BE2C (cell line): Measurements from ENCODE around the gene NFS1.

Experiments used
- DNase-seq: peaks from one replicate; pipeline ENCODE4 v3.0.0-alpha.2; 2020
- H3K27me3 ChIP-seq: fragments of 250-450 bp; sonication (Bioruptor Pico); 2 replicates; pipeline ENCODE4 v1.5.1; 2020; ENCODE audit warnings: mild to moderate bottlenecking
- H3K36me3 ChIP-seq: fragments of 250-450 bp; sonication (Bioruptor Pico); 2 replicates; pipeline ENCODE4 v1.5.1; 2020; ENCODE audit warnings: mild to moderate bottlenecking
- H3K4me1 ChIP-seq: fragments of 250-450 bp; sonication (Bioruptor Pico); 2 replicates; pipeline ENCODE4 v1.5.1; 2020
- H3K4me3 ChIP-seq: 2 replicates; pipeline ENCODE4 v1.5.1; 2011; ENCODE audit warnings: low read depth, low read length
- H3K9me3 ChIP-seq: fragments of 250-450 bp; sonication (Bioruptor Pico); 2 replicates; pipeline ENCODE4 v1.5.1; 2020
- CTCF ChIP-seq: IDR thresholded peaks from 2 replicates; pipeline ENCODE4 v1.5.1; 2012; ENCODE audit warnings: mild to moderate bottlenecking, low read depth, low read length

The NFS1 gene

GRCh38 chr20:35632539-35633115 lies 66.5 kb downstream of the NFS1 start:
- Histone ChIP-seq H3K9me3 (no peaks in the 10 kb centered on the region), H3K4me3 (no peak overlapping the region), H3K4me1 (no peaks in the 10 kb centered on the region), H3K36me3 (peaks cover 43% of the 10 kb centered on the region), H3K27me3 (no peaks in the 10 kb centered on the region)
- DNase-seq: no peak
- no peak for TF ChIP-seq CTCF

- no peaks in the 10 kb centered on the region for H3K4me1 ChIP-seq
- H3K27me3 ChIP-seq: no peaks in the 10 kb centered on the region
- DNase-seq: no peak
- no peak overlapping the region for H3K4me3 ChIP-seq
- no peaks in the 10 kb centered on the region for H3K9me3 ChIP-seq
- H3K36me3 ChIP-seq: peaks cover 59% of the 10 kb centered on the region
- TF ChIP-seq CTCF: no peak
Observed at GRCh38 chr20:35630636-35631035, 68.5 kb downstream of the NFS1 start.

GRCh38 chr20:35629427-35630145 lies 69.6 kb downstream of the NFS1 start:
- no peaks in the 10 kb centered on the region for H3K4me1 ChIP-seq
- no peaks in the 10 kb centered on the region for H3K9me3 ChIP-seq
- peaks cover 69% of the 10 kb centered on the region for H3K36me3 ChIP-seq
- H3K27me3 ChIP-seq: no peaks in the 10 kb centered on the region
- H3K4me3 ChIP-seq: no peak overlapping the region
- no peak for DNase-seq
- TF ChIP-seq CTCF: no peak

- peaks cover 62% of the 10 kb centered on the region for H3K36me3 ChIP-seq
Observed at GRCh38 chr20:35627121-35627520, 72.0 kb downstream of the NFS1 start.

GRCh38 chr20:35626386-35627001 lies 72.7 kb downstream of the NFS1 start:
- peaks cover 56% of the 10 kb centered on the region for H3K36me3 ChIP-seq
- no peak for TF ChIP-seq CTCF
- no peaks in the 10 kb centered on the region for H3K4me1 ChIP-seq
- no peaks in the 10 kb centered on the region for H3K27me3 ChIP-seq
- H3K9me3 ChIP-seq: no peaks in the 10 kb centered on the region
- no peak for DNase-seq
- H3K4me3 ChIP-seq: no peak overlapping the region

More at GRCh38 chr20:35627121-35627520, 72.0 kb downstream of the NFS1 start:
- TF ChIP-seq CTCF: no peak
- Histone ChIP-seq H3K4me1 (no peaks in the 10 kb centered on the region), H3K9me3 (no peaks in the 10 kb centered on the region), H3K27me3 (no peaks in the 10 kb centered on the region), H3K4me3 (no peak overlapping the region)
- DNase-seq: no peak
